IPS-11a (cell line): Measurements from ENCODE around the gene MMP10.

Source experiments
- H3K4me3 ChIP-seq: one replicate; pipeline ENCODE4 v1.5.1; 2013; ENCODE audit warnings: low read depth, low read length, control low read depth

Gene MMP10

DNA sequence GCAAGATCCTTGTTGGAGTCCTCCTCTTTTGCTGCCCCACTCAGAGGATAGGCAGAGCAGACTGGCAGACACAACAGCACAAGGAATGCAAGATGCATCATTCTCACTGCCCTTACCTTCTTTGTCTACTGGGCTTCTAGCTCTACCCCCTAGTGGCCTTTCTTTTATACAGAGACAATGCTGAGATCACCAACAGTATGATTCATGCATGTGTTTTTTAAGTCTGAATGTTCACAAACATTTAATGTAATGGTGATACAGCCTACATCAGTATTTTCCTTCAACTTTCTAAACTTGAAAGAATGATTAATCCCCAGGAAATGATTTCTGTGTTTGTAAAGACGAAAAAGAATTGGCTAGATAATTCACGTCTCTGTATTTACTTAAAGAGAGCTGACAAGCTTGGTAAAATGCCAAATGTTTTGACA lies at the start of gene MMP10:
Gene MMP10, minus strand, starts transcription at position 138 of the 428 bp plus-strand sequence. Its CDS starts 37 bp downstream, at position 101.
- no peak within 1 kb of the TSS for H3K4me3 ChIP-seq

DNA sequence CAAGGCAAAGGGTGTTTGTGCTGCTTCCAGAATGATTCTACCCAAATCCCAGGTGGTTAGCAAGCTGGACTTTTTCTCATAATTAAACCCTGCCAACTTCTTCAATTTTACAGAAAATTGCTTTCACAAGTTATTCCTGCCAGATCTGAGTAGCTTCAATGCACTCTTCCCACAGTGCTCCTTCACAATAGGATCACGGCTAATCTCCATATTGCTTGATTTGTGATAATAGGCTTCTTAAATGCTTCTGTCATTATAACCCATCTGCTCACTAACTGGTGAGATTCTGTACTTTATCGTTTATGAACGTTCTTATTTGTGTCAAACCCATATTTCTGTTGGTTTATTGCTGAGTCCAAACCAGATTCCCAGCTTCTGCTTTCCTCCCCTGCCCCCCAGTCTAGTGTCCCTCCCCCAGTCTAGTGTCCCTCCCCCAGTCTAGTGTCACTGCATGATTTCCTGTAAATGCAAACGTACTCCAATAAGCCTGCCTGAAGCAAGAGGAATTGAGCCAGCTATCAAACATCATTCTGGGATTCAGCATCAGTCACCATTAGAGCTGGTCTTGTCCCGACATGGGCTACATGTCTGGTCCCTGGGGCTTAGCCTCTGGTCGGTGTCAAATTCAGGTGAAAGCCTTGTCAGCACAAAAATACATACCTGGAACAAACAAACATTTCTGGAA lies 49.0 kb upstream of the MMP10 start:
- no peak overlapping the region for H3K4me3 ChIP-seq

DNA sequence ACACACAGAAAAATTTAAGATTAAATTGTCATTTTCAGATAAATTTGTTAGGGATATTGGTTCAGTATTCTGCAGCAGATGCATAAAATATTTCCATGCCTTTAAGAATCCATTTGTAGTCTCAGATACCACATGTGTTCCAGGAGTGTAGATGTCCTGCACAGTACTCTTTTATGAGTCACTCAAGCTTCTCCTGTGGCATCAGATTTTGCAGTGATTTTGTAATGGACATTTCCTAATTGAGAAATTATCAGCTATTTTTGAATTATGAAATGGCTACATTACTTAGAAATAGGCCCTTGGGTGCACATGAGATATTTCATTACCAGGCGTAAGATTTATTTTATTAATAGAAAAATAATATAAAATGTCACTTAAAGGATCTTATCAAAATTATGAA lies 44.1 kb upstream of the MMP10 start:
- no peak overlapping the region for H3K4me3 ChIP-seq

DNA sequence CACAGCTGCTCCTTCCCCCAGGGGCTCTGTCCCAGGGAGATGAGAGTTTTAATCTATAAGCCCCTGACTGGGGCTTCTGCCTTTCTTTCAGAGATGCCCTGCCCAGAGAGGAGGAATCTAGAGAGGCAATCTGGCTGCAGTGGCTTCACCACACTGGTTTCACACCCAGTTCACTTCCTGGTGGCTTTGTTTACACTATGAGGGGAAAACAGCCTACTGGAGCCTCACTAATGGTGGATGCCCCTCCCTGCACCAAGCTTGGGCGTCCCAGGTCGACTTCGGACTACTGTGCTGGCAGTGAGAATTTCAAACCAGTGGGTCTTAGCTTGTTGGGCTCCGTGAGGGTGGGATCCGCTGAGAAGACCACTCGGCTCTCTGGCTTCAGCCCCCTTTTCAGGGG lies 39.1 kb upstream of the MMP10 start:
- no peak overlapping the region for H3K4me3 ChIP-seq

DNA sequence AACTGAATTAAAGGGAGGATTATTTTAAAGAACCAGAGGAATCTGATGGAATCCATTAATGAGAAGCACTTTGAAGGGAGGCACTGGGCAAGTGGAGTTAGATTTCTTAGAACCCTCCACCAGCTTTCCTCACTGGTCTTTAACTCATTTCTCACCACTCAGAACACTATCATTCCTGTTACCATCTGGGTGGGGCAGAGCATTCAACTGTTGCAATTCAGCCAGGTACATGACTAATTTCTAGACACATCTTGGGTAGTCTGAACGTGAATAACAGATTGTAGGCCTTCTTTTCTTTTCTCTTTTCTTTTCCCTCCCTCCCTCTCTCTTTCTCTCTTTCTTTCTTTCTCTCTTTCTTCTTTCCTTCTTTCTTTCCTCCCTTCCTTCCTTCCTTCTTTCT lies 33.1 kb upstream of the MMP10 start:
- H3K4me3 ChIP-seq, result no peak overlapping the region

DNA sequence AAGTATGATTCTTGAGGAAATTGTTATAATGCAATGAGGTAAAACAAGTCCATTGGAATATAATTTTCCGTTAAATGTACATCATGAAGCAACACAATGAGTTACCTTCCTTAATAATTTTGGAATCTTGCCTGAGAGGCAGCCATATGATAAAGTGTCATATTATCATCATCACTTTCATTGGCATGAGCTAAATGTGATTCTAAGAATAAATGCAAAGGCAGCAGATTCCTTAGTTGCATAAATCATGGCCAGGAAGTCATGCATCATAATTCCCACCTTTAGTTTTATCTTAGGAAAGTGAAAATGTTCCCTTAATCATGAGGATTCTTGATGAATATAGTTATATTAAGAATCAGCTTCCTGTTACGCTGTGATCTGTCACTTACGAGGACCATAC lies 31.8 kb upstream of the MMP10 start:
- no peak overlapping the region for H3K4me3 ChIP-seq

DNA sequence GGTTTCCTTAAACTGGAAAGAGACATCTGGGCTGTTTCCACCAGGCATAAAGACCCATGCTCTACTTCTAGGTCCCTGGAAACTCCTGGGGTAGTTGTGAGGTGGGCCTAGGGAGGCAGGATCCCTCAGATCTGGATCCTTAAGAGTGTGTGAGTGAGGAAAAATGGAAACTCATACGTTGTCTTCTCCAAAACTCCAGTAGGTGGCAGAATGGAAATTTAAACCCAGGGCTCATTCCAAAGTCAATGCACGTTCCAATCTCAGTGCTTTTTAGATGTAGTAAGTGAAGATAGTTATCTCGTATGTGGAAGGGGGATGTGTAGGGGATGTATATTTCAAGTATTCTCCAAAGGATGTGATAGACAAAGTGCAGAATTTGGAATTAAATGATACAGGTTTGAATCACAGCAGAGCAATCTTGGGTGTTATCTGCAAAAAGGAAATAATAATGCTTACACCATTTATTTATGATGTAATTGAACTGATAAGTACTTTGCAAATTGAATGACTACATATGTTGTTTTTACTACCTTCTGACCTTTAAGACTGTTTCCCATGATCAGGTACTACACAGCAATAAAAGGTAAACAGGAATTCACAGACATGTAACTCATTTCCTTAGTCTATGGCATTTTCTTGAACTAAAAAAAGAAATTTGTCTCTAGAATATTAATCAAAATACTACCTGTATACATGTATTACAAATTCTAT lies 30.7 kb upstream of the MMP10 start:
- no peak overlapping the region for H3K4me3 ChIP-seq

DNA sequence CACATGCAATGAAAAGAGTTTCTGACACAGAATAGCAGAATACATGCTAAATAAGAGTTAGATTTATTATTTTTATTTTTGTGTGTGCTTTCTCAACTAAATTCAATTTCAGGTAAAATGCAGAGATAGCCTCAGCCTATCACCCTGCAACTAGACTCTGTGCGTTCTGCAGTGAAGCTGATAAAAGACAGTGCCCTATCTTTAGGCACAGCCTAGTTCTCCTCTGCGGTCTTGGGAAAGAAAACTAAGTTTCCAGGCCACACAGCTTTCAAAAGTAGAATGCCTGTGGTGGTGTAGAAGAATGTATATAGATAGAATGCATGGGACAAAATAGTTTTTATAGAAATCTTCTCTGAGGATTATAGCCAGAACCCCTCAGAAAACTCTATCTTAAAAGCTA lies 29.5 kb upstream of the MMP10 start:
- H3K4me3 ChIP-seq, result no peak overlapping the region

DNA sequence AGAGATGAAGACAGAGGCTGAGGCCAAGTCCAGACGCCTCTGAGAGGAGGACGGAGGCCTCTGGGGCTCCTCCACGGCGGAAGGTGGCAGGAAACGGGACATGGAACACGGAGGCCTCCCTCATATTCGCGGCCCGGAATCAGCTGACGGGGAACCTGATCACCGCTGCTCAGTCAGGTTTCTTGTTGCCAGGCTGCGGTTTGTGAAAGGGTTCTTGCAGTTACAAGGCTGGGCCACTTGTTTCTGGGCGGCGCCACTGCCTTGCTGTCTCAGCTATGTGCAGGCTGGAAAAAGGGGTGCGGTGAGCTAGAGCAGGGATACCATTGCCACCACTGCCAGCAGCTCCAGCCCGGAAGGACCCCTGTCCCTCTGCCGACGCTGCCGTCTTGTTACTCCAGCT lies 27.5 kb upstream of the MMP10 start:
- no peak overlapping the region for H3K4me3 ChIP-seq

DNA sequence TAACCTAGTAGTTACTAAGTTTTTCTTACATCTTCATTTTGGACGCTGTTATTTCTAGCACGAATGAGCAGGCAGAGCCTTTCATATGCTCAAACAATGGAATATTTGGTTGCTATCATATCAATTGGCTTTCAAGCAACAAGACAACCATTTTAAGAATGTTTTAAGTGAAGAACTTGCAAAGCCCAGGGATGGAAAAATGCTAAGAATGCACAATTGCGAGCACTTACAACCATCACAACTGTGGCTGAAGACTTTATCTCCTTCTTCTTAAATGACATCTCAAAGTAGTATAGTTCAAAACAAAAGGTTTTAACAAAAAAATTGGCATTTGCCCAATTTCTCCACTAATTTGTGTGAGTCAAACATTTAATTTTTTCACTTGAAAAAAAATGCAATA lies 25.9 kb upstream of the MMP10 start:
- H3K4me3 ChIP-seq, result no peak overlapping the region

DNA sequence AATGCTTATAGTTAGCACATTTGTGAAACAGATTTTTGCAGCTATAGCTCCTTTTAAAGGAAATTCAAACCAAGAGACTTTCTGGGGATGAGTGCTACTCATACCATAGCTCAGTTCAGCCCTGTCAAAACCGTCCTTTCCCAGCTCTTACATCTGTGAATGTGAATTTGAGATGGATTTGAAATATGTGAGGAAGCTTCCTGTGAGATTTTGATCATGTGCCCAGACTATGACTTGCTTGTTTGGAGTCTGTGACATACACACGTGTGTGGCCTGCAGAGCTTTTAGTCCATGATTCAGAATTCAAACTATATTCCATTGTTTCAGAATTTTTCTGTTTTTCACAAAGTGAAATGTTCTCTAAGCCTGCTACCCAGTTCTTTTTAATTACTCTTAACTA lies 21.9 kb upstream of the MMP10 start:
- H3K4me3 ChIP-seq, result no peak overlapping the region

DNA sequence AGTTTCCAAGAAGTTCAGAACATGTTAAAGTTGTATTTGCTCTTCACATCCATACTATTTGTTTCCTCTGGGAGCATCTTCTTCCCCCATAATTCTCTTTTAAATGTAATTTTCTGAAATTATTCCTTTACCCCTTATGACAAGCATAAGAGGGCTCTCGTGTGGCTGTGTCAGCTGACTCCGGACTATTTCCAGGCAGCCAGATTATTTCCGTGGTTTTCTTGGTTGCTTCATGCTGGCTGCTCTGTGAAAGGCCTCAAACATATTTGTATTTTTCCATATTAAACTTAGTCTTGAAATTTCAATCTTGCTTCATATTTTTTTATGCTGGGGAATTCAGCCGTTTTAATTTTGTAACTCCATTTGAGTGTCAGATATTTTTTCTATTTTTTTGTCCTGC lies 20.3 kb upstream of the MMP10 start:
- no peak overlapping the region for H3K4me3 ChIP-seq

DNA sequence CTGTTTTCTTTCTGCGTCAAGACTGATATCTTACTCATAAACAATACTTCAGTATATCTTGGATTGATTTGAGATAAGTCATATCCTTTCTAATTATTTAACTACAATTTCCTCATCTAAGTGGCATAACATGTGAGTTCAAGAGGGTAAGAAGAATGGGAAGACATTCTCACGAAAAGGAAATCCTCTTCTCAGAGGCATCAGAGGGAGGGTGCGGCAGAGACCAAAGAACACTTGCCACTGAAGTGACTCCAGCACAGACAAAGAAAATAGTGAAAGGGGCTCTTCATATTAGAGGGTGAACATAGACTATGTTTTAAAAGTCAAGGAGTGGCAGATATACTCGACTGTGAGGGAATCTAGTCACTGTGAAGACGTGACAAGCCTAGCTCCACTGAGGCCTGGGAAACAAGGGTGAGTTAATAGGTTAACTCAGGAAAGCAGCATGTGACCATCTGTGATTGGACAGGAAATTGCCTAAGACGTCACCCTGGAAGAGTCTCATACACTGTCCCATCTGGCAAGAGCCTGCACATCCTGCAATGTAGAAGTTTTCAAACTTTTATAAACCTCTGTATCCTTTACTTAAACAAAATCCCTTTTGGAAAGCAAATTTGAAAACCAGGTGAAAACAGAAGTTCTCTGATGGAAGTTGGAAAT lies 19.4 kb upstream of the MMP10 start:
- no peak overlapping the region for H3K4me3 ChIP-seq

DNA sequence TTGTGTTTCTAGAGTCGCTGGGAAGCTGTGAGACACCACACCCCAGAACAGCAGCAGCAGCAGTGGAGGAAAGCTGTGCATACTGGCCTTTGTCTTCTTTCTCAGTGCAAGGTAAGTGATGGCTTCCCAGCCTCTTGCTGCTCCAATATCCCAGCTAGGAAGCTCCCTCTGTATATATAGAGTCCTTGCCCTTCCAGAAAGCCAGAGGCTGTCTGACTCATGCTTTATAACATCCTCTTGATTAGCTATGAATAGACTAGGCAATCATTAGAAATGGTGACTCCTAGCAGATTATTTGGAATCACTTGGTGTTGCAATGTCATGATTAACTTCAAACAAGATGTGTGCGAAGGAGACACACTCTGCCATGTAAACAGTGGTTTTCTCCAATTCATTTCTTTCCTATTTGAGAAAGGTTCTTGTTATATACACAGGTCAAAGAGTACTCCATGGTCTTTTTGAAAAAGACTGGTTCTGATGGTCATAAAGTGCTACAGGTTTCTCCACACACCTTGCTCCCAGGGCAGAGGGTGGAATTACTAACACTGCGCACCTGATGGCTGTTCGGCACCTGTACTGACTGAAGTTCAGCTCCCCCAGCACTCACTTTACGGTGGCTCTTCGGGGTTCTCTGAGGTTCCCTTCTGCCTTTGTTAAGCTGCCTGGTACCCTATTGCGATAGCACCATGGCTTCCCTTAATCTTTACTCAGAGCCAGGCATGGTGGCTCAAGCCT lies 17.8 kb upstream of the MMP10 start, which contains the start of gene MMP1:
Gene MMP1, minus strand, starts transcription at position 149 of the 735 bp plus-strand sequence. Its CDS starts 68 bp downstream, at position 81.
- no peak within 1 kb of the TSS for H3K4me3 ChIP-seq

DNA sequence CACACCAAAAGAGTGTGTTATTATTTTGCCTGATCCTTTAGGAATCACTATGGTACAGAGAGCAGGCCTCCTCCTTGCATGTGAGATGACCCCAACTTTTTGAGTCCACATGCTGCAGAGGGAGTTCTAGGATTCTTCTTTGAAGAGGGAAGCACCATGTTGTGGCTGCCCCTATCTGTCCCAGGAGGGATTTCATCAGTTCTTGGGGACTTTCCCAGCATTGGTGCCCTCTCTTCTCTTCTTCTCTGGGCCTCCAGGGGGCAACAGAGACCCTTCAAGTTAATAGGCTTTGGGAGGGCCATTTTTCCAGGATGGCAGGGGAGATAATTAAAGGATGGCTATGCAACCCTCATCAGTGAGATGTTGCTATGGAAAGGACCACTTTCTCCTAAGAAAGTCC lies 14.0 kb upstream of the MMP10 start:
- H3K4me3 ChIP-seq, result no peak overlapping the region

DNA sequence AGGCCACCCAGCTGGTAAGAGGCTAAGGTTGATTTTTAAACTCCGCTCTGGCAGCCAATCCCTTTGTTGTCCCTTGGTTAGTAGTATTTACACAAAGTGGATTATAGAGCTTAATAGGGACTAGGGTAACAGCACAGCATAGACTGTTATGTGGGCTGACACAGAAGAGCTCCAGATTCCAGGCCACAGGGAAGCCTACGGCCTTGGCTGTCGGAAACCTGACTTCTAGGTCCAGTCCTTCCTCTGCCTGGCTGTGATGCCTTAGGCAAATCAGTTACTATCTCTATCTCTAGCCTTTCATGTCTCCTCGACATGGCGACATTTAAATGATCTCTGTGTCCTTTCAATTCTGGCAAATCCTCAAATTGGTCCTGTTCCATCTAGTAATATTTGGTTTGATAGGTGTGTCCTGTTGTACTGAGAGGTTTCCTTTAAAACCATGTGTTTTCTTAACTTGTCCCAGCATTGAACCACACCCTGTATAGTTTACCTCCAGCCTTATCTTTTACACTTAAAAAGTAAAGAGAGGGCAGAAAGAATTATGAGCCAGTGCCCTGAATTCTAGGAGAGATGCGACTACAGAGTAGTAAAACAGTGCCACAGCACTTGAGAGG lies 13.4 kb upstream of the MMP10 start:
- H3K4me3 ChIP-seq, result no peak overlapping the region

DNA sequence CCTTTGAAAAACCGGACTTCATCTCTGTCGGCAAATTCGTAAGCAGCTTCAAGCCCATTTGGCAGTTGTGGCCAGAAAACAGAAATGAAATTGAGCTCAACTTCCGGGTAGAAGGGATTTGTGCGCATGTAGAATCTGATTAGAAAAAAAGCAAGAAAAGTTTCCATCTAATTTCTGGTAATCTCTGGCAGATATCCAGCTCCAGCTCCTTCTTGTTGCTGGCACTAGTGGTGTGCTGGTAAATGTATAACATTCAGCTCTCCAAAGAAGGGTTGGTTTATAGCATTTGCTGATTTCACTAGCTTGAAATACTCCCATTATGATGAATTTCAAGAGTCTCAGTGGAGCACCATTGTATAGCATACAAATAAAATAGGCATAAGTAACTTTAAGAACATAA lies 12.2 kb upstream of the MMP10 start:
- H3K4me3 ChIP-seq, result no peak overlapping the region

DNA sequence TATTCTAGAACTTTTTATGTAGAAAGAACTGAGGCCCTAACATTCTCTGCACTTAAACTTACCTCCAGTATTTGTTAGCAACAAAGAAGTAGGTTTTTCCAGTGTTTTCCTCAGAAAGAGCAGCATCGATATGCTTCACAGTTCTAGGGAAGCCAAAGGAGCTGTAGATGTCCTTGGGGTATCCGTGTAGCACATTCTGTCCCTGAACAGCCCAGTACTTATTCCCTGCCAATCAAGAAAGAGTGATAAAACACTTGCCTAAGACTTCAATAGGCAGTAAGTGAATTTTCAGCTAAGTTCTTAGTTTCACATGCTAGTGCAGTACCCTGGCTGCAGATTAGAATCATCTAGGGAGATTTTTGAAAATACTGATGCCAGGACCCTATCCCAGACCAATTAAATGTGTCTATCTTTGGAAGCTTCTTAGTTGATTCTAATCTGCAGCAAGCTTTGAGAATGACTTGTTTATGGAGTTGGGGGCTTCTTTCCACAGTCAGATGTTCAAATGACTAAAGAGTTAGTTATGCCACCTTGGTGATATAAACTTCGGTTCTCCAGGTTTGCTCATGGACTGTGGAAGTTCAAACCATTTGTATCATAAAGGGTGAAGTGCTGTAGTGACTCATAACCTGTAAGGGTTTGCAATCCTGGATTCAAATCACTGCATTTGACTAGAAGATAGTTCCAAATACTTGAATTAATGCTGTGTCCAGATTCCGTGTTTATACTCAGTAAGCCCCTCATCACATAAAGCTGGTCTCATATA lies 11.0 kb upstream of the MMP10 start:
- no peak overlapping the region for H3K4me3 ChIP-seq

DNA sequence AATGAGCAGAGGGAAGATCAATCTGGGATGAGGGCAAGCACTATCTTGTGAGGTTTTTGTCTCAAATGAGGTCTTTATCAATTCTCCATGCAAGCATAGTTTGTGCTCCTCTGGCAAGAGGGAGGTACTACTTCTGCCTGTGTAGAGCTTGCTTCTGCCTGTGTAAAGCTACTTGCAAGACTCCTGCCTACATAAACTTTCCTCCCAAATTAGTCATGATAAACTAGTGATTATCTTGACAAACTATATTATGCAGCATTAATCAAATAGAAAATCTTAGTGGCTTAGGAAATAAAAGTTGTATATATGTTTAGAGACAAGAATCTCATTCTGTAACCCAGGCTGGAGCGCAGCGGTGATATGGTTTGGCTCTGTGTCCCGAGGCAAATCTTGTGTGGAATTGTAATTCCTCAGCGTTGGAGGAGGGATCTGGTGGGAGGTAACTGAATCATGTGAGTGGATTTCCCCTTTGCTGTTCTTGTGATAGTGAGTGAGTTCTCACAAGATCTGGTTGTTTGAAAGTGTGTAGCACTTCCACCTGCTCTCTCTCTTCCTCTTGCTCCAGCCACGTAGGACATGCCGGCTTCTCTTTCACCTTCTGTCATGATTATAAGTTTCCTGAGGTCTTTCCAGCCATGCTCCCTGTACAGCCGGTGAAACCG lies 8.0 kb upstream of the MMP10 start:
- no peak overlapping the region for H3K4me3 ChIP-seq

DNA sequence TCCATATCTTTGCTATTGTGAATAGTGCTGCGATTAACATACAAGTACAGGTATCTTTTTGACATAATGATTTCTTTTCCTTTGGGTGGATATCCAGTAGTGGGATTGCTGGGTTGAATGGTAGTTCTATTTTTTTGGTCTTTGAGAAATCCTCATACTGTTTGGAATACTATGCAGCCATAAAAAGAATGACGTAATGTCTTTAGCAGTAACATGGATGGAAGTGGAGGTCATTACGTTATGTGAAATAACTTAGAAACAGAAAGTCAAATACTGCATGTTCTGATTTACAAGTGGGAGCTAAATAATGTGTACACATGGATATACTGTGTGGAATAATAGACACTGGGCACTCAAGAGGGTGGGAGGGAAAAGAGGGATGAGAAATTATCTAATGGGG lies 4.0 kb upstream of the MMP10 start:
- H3K4me3 ChIP-seq, result no peak overlapping the region
